Smooth muscle cell of the brain vasculature (primary cell): ENCODE data around the gene KCTD7.
"Not testable (repeated sequence)": the region's sequence is repeated elsewhere in the genome, so short reads cannot be mapped to it uniquely, and the experiment has no call there.

Experiments
- DNase-seq: peaks from one replicate; pipeline ENCODE4 v3.0.0-alpha.2; 2012; ENCODE audit warnings: low read depth, low spot score

The KCTD7 gene

DNA sequence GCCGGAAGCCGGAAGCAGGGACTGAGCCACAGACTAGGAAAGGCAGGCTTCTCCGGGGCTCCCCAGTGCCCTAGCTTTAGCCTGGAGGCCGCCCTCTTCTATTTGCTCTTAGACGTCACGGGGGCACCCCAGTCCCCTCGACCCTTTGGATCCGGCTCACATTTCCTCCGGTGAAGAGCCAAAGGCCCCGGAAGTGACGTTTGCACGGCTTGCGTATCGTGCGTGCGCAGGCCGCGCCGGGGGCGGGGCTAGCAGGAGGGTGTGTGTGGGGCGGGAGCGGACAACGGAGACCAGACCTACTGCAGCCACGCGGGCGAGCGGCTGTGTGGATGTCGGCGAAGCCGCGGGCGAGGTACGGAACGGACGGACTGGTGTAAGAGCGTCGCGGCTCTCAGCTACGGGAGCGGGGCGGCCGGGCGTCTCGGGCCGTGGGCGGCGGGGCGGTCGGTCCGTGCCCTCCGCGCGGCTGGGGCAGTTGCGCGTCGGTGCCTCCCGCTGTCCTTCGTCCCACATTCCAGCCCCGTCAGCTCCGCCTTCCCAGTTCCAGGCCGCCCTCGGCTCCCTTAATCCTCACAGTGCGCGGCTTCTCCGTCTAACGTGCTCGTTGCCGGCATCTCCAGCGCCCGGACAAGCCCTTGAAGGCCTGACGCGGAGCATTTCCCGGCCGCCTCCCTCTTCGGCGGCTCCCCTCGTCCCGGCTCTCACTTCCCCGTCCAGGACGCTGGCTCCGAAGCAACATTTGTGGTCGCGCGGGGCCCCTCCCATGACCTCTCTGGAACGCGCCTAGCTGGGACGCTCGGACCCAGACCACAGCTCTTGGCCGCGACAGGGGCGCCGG, 25.8 kb downstream of the KCTD7 start:
- peak; percentile 94 for DNase-seq

DNA sequence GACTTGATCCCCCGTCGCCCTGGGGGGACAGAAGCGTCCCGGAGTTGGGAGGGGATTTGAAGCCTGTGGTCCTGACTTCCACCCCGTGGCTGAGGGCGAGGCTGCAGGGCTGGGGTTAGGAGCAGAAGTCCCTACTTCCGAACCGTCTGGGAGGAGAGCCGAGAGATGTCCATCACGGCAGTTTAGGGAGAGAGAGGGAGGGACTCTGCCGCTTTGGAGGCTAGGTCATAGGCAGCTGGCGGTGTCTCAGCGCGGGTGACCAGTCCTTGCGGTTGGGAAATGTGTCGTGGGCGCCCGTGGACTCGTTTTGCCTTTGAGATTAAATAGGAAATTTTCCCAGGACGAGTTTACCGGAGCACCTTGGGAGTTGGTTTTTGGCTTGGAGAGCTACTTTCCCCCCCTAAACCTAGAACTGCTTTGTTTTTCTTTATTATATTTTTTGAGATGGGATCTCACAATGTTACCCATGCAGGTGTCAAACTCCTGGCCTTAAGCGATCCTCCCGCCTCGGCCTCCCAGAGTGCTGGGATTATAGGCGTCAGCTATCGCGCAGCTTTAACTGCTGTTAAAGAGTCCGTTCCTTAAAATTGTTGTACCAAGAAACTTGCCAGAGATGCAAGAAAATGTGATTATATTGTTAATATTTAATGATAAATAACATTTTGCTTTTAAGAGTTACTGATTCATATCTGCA, 26.6 kb downstream of the KCTD7 start:
- peak; percentile 2 for DNase-seq

DNA sequence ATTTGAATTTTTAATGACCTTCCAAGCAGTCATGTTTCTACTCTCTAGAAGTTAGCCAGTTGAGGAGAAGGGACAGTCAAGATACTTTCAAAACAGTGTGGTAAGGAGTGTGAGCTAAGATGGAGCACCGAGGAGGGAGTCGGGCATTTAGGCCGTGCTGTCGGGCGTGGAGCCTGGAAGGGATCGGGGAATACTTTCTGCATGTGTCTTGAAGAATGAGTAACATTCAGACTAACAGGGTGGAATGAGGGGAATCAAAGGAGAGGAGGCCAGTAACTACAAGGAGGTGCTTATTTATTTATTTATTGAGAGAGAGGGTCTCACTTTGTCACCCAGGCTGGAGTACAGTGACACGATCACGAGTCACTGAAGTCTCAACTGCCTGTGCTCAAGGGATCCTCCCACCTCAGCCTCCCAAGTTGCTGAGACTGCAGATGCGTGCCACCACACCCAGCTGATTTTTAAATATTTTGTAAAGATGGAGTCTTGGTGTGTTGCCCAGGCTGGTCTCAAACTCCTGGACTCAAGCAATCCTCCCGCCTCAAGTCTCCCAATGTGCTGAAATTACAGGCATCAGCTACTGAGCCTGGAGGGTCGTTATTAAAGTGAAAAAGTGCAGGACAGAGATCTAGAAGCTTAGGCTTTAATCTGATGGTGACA, 27.3 kb downstream of the KCTD7 start:
- not testable (repeated sequence) for DNase-seq

DNA sequence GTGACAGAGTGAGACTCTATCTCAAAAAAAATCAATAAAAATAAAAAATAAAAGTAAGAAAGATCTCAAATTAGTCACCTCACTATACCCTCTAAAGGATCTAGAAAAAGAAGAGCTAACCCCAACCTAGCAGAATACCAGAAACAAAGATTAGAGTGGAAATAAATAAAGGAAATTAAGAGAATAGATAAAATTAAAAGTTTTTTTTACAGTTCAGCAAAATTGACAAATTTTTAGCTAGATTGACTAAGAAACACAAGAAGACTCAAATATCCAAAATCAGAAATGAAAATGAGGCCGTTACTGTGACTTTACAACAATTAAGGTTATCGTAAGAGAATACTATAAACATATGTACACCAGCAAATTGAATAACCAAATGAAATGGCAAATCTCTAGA, 29.1 kb downstream of the KCTD7 start:
- DNase-seq: no peak

DNA sequence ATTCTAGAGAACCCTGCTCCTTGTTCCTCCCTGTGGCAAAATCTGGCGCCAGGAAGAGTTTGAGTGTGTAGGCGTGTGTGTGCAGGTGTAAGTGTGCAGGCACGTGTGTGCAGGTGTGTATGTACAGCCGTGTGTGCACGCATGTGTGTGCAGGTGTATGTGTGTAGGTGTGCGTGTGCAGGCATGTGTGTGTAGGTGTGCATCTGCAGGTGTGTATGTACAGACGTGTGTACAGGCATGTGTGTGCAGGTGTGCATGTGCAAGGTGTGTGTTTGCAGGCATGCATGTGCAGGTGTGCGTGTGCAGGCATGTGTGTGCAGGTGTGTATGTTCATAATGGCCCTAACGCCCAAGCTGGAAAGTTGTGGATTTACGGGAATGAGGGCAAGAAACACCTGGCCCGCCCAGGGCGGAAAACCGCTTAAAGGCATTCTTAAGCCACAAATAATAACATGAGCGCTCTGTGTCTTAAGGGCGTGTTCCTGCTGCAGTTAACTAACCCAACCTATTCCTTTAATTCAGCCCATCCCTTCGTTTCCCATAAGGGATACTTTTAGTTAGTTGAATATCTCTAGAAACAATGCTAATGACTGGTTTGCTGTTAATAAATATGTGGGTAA, 34.1 kb downstream of the KCTD7 start:
- DNase-seq: no peak

DNA sequence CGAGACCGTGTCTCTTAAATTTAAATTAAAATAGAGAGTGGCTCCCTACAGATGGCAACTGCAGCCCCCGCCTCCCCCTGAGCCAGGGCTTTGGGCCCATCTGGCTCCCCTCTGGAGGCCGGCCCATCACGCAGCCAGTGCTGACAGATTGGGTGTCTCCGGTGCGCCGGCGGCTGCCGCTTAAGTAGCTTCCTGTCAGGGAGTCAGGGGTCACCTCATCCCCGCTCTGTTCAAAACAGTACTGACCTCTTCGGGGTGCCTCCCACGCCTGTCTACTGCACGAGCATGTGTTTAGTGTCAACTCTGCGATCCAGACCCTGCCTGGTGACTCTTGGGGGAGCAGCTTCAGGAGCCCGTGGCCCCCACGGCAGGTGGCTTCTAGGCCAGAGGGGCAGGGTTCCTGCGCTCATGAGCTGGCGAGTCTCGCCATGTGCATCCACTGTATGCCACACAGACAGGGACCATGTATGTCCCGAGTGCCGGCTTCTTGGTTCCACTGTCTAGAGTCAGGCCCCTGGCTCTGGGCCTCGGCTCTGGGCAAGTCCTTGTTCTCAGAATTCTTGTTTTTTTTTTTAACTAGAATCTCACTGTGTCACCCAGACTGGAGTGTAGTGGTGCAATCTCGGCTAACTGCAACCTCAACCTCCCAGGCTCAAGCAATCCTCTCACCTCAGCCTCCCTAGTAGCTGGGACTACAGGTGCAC, 36.1 kb downstream of the KCTD7 start:
- DNase-seq: no peak

DNA sequence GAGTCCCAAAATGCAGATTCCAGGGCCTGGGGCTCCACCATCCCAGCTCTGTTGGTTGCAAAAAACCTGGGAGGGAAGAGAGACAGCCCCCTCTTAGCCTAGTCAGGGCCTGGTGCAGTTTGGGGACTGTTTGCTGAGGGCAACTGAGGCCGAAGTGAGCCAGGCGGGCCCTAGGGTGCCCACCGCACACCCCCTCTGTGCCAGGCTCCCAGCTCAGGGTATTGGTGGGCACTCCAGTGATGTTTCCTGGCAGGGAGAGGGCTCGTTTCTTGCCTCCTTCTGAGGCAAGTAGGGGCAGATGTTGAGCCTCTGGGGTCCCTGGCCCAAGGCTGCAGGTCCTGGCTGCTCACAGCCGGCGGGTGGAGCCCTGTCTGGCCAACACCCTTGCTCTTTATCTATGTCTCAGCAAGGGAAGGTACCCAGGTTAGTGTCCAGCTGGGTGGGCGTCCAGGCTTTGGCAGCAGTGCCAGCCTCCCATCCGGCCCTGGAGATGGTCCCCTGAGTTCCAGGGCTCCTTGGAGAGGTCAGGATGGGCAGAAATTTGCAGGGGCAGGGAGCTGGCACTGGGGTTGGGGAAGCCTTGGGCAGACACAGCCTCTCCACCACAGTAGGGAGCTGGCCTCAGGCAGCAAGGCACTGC, 37.8 kb downstream of the KCTD7 start:
- no peak for DNase-seq

DNA sequence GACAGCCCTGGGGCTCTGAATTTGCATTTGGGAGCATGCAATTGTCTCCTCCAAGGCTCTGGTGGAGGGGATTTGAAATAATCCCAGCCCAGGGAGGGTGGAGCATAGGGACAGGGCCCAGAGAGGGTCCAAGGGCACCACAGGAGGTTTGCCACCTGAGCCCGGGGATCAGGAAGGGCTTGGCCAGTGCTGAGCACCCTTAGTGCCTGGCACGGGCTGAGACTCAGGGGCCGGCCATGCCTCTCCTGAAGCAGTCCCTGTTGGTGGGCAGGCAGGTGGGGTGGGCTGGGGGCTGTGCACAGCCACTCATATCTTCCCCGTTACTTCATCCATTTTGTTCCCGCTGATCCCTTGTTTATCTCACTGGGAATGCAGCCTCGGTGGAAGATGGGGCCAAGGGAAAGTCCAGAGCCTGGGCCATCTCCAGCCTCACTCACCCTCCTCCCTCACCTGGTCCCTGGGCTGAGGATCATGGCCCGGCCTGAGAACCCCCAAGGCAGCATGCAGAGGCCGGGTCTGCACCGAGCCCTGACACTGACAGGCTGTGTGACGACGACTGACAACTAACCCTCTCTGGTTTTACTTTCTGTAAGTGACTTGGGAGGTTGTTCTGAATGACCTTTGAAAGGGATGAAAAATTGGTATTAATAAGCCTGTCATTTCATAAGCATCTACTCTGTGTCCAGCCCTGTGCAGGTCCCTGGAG, 38.5 kb downstream of the KCTD7 start:
- no peak for DNase-seq

DNA sequence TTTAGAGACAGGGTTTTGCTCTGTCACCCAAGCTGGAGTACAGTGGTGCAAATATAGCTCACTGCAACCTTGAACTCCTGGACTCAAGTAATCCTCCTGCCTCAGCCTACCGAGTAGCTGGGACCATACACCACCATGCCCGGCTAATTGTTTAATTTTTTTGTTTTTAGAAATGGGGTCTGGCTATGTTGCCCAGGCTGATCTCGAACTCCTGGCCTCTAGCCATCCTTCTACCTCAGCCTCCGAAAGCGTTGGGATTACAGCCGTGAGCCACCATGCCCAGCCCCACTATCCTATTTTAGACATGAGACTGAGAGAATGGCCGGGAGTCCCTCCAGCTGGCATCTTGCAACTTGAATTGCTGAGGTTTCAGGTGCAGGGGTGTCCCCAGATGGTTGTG, 39.4 kb downstream of the KCTD7 start:
- DNase-seq: no peak

DNA sequence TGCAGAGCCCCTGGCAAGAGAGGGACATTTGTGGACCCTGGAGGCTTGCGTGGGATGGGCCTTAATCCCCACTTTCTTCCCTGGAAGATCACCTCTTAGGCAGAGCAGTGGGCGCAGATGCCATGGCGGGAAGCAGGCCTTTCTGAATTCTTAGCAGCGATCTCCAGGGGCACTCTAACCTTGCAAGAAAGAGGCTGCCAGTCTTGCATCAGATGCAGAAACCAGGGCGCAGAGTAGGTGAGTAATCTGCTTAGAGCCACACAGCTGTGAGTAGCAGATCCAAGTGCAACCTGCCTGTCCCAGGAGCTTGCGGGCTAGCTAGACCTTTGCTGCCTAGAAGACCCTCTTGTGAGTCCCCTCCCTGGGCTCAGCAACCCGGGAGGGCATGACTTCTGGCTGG, 40.0 kb downstream of the KCTD7 start:
- DNase-seq: no peak

DNA sequence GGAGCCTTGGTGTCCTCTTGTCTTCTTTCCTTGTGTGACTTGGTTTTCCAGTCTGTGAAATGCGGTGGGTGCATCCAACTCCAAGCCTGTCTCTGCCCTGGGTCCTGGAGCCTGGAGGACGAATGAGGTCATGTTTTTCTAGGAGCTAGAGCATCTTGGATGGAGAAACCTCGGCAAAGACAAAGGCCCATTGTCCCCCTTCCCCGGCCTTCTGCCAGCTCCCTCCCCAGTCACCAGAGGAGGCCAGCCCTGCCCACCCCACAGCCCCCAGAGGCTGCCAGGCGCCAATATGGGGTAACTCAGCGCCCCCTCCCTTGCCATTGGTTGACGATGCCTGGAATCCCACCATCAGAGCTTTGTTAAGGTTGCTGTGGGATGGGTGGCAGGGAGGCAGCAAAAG, 40.4 kb downstream of the KCTD7 start:
- DNase-seq: no peak

DNA sequence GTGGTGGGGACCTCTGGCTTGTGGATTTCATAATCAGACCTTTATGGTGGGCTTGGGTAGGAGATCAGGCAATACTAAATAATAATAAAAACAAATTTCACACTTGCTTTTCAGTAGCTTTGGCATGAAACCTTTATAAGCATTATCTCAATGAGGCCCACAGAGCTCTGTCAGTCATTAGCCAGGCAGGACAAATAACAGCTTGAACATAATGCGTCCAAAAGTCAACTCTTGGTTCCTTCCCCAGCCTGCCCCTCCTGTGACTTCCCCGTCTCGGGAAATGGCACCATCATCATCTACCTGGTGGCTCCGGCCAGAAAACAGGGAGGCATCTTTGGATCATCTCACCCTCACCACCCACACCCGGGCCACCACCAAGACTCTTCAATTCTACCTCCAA, 40.8 kb downstream of the KCTD7 start:
- no peak for DNase-seq

DNA sequence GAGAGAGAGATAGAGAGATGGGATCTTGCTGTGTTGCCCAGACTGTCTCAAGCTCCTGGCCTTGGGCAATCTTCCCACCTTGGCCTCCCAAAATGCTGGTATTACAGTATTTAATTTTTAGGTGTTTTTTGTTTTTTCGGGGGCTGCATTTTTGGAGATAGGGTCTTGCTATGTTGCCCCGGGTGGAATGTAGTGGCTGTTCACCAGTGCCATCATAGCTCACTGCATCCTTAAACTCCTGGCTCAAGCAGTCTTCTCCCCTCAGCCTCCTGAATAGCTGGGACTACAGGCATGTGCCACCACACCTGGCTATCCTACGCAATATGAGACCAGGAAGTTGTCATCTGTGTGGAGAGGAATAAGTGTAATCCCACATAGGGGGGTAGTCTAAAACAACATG, 42.4 kb downstream of the KCTD7 start:
- DNase-seq: no peak

DNA sequence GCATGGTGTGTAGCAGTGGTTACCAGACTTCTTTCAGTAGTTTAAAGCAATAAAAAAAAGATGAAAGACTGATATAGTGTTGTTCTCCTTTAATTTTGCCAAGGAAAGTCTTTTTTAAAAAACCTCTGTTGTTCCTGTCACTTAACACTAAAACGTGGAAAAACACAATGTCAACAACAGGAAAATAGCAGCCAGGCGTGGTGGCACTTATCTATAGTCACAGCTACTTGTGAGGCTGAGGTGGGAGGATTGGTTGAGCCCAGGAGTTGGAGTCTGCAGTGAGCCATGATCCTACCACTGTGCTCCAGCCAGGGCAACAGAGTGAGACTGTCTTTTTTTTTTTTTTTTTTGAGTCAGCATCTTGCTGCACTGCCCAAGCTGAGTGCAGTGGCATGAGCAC, 42.8 kb downstream of the KCTD7 start:
- not testable (repeated sequence) for DNase-seq

DNA sequence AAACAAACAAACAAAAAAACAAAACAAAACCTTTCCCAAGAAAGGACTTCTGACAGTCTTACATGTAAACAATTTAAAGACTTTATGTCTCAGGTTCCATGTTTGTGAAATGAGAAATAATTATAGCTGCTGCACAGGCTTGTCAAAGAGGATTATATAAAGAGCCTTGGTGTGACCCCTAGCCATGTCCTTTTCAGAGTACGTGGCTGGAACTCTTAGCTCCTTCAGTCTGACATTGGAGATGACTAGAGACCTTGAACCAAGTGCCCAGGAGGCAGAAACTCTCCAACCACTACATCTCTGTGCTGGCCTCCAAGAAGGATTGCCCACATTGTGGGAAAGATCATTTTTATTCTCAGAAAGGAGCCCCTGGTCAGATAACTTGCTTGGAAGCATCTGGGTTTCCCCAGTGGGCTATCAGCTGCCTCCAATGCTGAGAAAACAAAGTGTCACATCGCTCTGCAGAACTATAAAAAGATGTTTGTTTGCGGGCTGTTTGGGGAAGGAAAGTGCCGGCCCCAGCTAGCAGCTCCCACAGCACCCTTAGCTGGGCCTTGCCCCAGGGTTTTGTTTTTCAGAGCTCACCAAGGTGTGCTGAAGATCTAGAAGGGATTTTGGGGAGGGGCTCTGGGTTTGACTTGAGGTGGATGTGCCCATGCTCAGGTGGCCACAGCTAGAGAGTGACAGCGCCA, 43.9 kb downstream of the KCTD7 start:
- not testable (repeated sequence) for DNase-seq

DNA sequence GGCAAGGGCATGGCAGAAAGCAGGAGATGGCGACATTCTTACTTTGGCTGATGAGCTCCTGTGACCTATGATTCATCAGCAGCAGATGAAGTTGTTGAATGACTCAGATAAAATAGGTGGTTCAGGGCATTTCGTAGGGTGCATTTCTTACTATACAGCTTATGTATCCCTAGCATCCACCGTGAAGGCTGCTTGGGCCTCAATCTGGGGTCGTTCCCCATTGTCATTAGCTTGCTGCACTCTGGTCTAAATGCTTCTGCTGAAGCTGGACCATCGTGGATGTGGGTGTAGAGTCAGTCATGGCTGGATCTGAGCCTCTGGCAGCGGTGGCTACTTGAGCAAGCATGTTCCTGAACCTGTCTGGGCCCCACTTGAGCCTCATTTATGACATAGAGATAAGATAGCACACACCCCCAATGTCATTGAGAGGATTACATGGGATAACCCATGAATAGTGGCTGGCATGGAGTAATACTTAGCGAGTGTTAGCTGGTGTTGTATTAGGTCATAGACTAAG, 44.5 kb downstream of the KCTD7 start:
- DNase-seq: not testable (repeated sequence)

DNA sequence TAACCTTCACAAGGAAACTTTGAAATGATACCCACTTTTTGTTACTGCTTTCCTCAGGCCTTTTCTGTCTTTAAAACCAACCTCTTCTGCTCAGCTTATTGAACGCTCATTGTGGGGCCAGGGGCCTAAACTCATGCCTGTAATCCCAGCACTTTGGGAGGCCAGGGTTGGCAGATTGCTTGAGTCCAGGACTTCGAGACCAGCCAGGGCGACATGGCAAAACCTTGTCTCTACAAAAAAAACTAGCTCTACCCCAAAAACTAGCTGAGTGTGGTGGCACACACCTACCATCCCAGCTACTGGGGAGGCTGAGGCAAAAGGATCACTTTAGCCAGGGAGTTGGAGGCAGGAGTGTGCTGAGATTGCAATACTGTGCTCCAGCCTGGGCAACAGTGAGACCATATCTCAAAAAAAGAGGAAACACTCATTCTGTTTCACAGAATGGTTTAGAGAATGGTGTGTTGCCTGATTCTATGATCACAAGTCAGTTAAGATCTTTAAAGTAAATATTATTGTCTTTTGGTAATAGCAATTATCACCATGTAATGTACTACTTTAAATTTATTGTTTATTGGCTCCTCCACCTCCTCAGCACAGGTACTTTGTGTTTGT, 51.1 kb downstream of the KCTD7 start:
- DNase-seq: no peak

DNA sequence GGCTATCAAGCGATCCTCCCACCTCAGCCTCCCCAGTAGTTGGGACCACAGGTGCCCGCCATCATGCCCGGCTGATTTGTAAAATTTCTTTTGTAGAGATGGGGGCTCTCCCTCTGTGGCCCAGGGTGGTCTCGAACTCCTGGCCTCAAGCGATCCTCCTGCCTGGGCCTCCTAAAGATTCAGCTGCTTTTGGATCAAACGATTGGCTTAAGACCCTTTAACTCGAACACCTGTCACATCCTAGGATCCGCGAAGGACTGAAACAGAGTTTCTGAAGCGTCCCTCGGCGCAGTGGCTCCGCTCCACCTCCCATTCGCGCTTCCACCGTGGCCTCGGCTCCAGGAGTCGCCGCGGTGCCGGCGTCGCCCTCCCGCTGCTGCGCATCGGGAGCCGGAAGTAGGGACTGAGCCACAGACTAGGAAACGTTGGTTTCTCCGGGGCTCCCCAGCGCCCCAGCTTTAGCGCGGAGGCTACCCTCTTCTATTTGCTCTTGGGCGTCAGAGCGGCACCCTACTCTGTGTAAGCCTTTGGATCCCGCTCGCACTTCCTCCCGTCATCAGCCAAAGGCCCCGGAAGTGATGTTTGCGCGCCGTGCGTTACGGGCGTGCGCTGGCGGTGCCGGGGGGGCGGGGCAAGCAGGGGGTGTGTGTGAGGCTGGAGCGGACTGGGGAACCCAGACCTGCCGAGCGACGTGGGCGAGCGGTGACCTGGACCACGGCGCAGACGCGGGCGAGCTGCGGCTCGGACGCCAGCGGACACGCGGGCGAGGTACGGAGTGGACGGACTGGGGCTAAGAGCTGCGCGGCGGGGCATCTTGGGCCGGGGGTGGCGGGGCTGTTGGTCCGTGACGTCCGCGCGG, 53.0 kb downstream of the KCTD7 start:
- DNase-seq: peak; percentile 82
